ENCODE measurements around the gene HTRA2. TPM values are rescaled to one million over a fixed set of nuclear protein-coding genes. Genes with fewer than 3 reads are reported as not detected.

The HTRA2 gene
- total and polyA plus RNA-seq, 12 donors: 21.2 to 41.0 (median 25.6) TPM

DNA sequence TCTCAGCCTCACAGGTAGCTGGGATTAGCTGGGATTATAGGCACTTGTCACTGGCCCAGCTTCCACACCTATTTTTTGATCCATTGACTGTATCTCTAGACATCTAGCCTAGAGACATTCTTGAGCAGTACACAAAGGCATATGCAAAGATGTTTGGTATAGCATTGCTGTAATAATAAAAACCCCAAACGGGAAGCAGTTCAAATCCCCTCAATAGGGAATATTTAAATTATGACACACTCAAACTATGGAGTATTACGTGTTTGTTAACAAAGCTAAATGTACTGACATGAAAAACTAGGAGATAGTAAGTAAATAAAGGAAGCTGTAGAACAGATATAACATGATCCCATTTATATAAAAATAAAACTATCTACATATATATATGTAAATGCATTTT is 52.5 kb downstream of the HTRA2 start:
- intact Hi-C loops (cut with DNase I): no loop called here
- H3K27me3 ChIP-seq: no peaks in the 10 kb centered on the region
- DNase-seq (no peak), ATAC-seq (no peak)
- no peak overlapping the region for H3K4me3 ChIP-seq
- H3K4me1 ChIP-seq: peaks cover 0 to 54% (median 0%) of the 10 kb centered on the region in 9 donors
- TF ChIP-seq, protein P1, sequence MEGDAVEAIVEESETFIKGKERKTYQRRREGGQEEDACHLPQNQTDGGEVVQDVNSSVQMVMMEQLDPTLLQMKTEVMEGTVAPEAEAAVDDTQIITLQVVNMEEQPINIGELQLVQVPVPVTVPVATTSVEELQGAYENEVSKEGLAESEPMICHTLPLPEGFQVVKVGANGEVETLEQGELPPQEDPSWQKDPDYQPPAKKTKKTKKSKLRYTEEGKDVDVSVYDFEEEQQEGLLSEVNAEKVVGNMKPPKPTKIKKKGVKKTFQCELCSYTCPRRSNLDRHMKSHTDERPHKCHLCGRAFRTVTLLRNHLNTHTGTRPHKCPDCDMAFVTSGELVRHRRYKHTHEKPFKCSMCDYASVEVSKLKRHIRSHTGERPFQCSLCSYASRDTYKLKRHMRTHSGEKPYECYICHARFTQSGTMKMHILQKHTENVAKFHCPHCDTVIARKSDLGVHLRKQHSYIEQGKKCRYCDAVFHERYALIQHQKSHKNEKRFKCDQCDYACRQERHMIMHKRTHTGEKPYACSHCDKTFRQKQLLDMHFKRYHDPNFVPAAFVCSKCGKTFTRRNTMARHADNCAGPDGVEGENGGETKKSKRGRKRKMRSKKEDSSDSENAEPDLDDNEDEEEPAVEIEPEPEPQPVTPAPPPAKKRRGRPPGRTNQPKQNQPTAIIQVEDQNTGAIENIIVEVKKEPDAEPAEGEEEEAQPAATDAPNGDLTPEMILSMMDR (IDR thresholded peaks at IDR 0.05): no peak
- no peaks in the 10 kb centered on the region for H3K36me3 ChIP-seq
- no peak overlapping the region for H3K27ac ChIP-seq
- H3K9me3 ChIP-seq: no peaks in the 10 kb centered on the region
- WGBS, 2 donors: 74% methylated on average over 2 of the region's 2 CpGs

Other genes starting within 250 kb of the HTRA2 start
- 1 to 10 TPM in 8 of 10 donors, under 1 TPM in 2; 0.82 to 4.6 (median 1.9) TPM for gene SLC4A5, start 186.5 kb upstream of the HTRA2 start, total RNA-seq
- gene SLC4A5, start 186.5 kb upstream of the HTRA2 start, polyA plus RNA-seq: 1 to 10 TPM in 1 of 2 donors, under 1 TPM in 1; 0.43 to 2.3 TPM
- gene DCTN1, start 149.6 kb upstream of the HTRA2 start, total RNA-seq: 100 to 1,000 TPM; 140 to 285 (median 195) TPM
- 100 to 1,000 TPM; 123 to 168 TPM for gene DCTN1, start 149.6 kb upstream of the HTRA2 start, polyA plus RNA-seq
- 1 to 10 TPM in 5 of 10 donors, under 1 TPM in 5; 0.52 to 1.7 (median 0.99) TPM for gene C2orf81, start 108.3 kb upstream of the HTRA2 start, total RNA-seq
- 1 to 10 TPM; 1.2 to 1.3 TPM for gene C2orf81, start 108.3 kb upstream of the HTRA2 start, polyA plus RNA-seq
- gene WDR54, start 108.2 kb upstream of the HTRA2 start, total RNA-seq: 1 to 10 TPM; 1.1 to 6.7 (median 2.4) TPM
- 1 to 10 TPM; 2.9 to 8.7 TPM for gene WDR54, start 108.2 kb upstream of the HTRA2 start, polyA plus RNA-seq
- gene RTKN, start 88.0 kb upstream of the HTRA2 start, total RNA-seq: 10 to 100 TPM in 8 of 10 donors, 1 to 10 TPM in 2; 9.3 to 23.4 (median 14.9) TPM
- 10 to 100 TPM; 25.5 to 33.9 TPM for gene RTKN, start 88.0 kb upstream of the HTRA2 start, polyA plus RNA-seq
- 10 to 100 TPM in 9 of 10 donors, 1 to 10 TPM in 1; 8.9 to 22.0 (median 19.4) TPM for gene INO80B, start 74.8 kb upstream of the HTRA2 start, total RNA-seq
- 10 to 100 TPM; 29.6 to 40.7 TPM for gene INO80B, start 74.8 kb upstream of the HTRA2 start, polyA plus RNA-seq
- 10 to 100 TPM; 34.8 to 54.1 (median 45.8) TPM for gene WBP1, start 71.5 kb upstream of the HTRA2 start, total RNA-seq
- gene WBP1, start 71.5 kb upstream of the HTRA2 start, polyA plus RNA-seq: 10 to 100 TPM; 39.4 to 59.8 TPM
- 10 to 100 TPM; 12.1 to 28.3 (median 18.0) TPM for gene MOGS, start 64.6 kb upstream of the HTRA2 start, total RNA-seq
- gene MOGS, start 64.6 kb upstream of the HTRA2 start, polyA plus RNA-seq: 10 to 100 TPM; 25.6 to 30.4 TPM
- gene MRPL53, start 57.3 kb upstream of the HTRA2 start, total RNA-seq: 100 to 1,000 TPM; 136 to 188 (median 150) TPM
- 100 to 1,000 TPM in 1 of 2 donors, 10 to 100 TPM in 1; 92.3 to 123 TPM for gene MRPL53, start 57.3 kb upstream of the HTRA2 start, polyA plus RNA-seq
- gene CCDC142, start 46.9 kb upstream of the HTRA2 start, total RNA-seq: 10 to 100 TPM in 1 of 10 donors, 1 to 10 TPM in 9; 2.3 to 11.7 (median 5.5) TPM
- 10 to 100 TPM in 1 of 2 donors, 1 to 10 TPM in 1; 3.2 to 13.2 TPM for gene CCDC142, start 46.9 kb upstream of the HTRA2 start, polyA plus RNA-seq
- gene TTC31, start 46.9 kb upstream of the HTRA2 start, total RNA-seq: 10 to 100 TPM in 5 of 10 donors, 1 to 10 TPM in 5; 7.2 to 12.1 (median 9.4) TPM
- gene TTC31, start 46.9 kb upstream of the HTRA2 start, polyA plus RNA-seq: 10 to 100 TPM in 1 of 2 donors, 1 to 10 TPM in 1; 8.4 to 18.7 TPM
- gene LBX2, start 30.3 kb upstream of the HTRA2 start, total RNA-seq: 1 to 10 TPM in 2 of 10 donors, under 1 TPM in 6, not detected in 2; 0.17 to 1.5 (median 0.39) TPM
- gene LBX2, start 30.3 kb upstream of the HTRA2 start, polyA plus RNA-seq: under 1 TPM; 0.44 to 0.64 TPM
- gene PCGF1, start 22.2 kb upstream of the HTRA2 start, total RNA-seq: 10 to 100 TPM; 10.7 to 27.4 (median 14.9) TPM
- 10 to 100 TPM; 21.8 to 27.7 TPM for gene PCGF1, start 22.2 kb upstream of the HTRA2 start, polyA plus RNA-seq
- gene TLX2, start 15.5 kb upstream of the HTRA2 start, total RNA-seq: not detected
- gene TLX2, start 15.5 kb upstream of the HTRA2 start, polyA plus RNA-seq: not detected
- under 1 TPM in 1 of 10 donors, not detected in 9; 0.65 TPM for gene DQX1, start 3.7 kb upstream of the HTRA2 start, total RNA-seq
- under 1 TPM in 1 of 2 donors, not detected in 1; 0.03 TPM for gene DQX1, start 3.7 kb upstream of the HTRA2 start, polyA plus RNA-seq
- gene AUP1, start 227 bp upstream of the HTRA2 start, total RNA-seq: 10 to 100 TPM; 31.4 to 74.2 (median 38.2) TPM
- 100 to 1,000 TPM; 163 TPM for gene AUP1, start 227 bp upstream of the HTRA2 start, polyA plus RNA-seq
- 1 to 10 TPM; 1.2 to 9.2 (median 2.4) TPM for gene LOXL3, start 24.0 kb downstream of the HTRA2 start, total RNA-seq
- gene LOXL3, start 24.0 kb downstream of the HTRA2 start, polyA plus RNA-seq: 1 to 10 TPM; 2.9 to 3.4 TPM
- gene DOK1, start 24.8 kb downstream of the HTRA2 start, total RNA-seq: 1 to 10 TPM; 1.9 to 7.7 (median 3.5) TPM
- gene DOK1, start 24.8 kb downstream of the HTRA2 start, polyA plus RNA-seq: 1 to 10 TPM; 3.1 to 5.9 TPM
- gene M1AP, start 118.4 kb downstream of the HTRA2 start, total RNA-seq: under 1 TPM in 3 of 10 donors, not detected in 7; 0.12 to 0.42 (median 0.18) TPM
- gene M1AP, start 118.4 kb downstream of the HTRA2 start, polyA plus RNA-seq: under 1 TPM; 0.03 to 0.44 TPM
- gene SEMA4F, start 124.3 kb downstream of the HTRA2 start, total RNA-seq: 1 to 10 TPM; 1.5 to 5.1 (median 2.7) TPM
- gene SEMA4F, start 124.3 kb downstream of the HTRA2 start, polyA plus RNA-seq: 1 to 10 TPM; 1.1 to 1.2 TPM